Activated gamma-delta T cell treated with Interleukin-2 at 50 U/mL for 16 hours (primary cell): ENCODE data around the gene C1orf122.

Source experiments
- DNase-seq: peaks from one replicate; pipeline ENCODE4 v3.0.0-alpha.2; 2020

C1orf122 gene

DNA sequence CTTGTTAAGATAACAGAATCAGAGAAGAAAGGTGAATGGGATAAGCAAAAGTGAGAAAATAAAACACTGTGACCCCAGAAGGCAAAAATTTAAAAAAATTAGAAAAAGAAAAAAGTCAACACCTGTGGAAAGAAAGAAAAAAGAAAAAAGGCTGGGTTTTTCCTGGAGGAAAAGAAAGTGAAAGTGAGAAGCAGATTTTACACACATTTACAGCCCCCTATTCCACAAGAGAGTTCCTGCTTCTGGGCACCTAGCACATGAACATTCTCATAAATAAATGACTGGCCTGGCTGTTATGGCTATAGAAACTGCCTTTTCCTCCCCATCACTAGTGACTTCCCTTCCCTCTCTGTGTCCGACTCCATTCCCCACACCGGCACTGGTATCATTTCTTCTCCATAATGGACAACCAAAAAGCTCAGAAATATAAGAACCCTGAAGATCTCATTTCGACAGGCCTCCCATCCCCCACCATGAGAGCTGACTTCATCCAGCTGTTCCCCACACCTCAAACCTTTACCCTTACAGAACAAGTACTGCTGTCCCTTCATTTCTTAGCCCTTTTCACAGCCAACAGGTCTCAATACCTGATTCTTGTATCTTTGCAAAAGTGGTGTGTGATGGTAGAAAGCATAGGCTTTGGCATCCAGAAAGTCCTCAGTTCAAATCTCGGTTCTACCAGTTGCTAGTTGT is 39.2 kb downstream of the C1orf122 start:
- DNase-seq = no peak

GRCh38 chr1:37849480-37849879 is 41.9 kb downstream of the C1orf122 start:
- no peak for DNase-seq

GRCh38 chr1:37850352-37850955 is 42.9 kb downstream of the C1orf122 start:
- no peak for DNase-seq

DNA sequence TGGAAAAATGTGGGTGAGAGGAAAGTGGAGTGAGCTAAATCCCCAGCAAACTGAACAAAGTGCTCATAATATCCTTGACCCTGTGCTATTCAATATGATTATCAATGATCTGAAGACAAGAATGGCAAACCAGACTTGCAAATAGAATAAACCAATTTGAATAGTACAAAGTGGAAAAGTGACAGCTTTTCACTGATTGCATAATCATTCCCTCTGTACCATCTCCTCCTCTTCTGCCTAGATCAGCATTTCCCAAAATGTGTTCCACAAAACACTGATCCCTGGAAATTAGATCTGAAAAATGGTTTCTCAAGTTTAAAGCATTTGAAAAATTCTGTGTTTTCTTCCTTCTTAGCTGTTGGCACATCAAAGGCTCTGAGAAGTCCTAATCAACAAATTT is 43.7 kb downstream of the C1orf122 start:
- no peak for DNase-seq

DNA sequence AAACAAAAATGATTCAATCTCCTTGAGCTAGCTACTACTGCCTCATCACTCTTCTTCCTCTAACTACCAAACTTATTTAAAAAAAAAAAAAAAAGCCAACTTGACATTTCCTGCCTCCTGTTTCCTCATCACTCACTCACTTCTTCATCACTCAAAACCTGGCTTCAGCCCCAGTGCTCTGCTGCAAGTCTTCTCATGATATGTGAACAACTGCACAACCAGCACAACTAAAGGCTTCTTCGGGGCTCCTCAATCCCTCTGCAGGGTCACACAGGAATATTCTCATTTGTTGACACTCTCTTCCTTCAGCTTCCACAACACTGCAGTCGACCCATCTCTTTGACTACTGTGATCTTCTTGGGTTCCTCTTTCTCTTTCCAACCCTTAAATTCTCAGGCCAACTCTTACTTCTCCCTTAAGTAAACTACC is 44.2 kb downstream of the C1orf122 start:
- DNase-seq = no peak

DNA sequence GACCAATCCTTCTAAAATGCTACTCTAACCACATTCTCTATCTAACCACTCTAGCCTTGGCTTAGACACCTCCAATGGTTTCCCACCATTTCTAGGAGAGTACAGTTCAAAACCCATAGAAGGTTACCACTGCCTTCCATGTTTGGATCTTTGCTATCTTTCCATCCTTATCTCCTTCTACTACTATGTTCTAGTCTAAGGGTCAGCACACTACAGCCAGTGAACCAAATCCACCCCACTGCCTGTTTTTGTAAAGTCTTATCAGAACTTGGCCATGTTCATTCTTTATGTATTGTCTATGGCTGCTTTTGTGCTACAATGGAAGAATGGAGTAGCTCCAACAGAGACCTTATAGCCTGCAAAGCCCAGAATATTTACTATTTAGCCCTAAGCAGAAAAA is 45.6 kb downstream of the C1orf122 start:
- DNase-seq = no peak

- DNase-seq = no peak
Observed at GRCh38 chr1:37854406-37854805, 46.8 kb downstream of the C1orf122 start.
